ENCODE results near the gene ARHGAP24. TPM values are rescaled to one million over a fixed set of nuclear protein-coding genes. Genes with fewer than 3 reads are reported as not detected.

The ARHGAP24 gene
- total and polyA plus RNA-seq, 2 donors (not counting 3 experiments of a cell fraction or from before 2014, with no cell fraction given): 52.1 to 79.4 TPM

GRCh38 chr4:85671120-85671519, 196.2 kb downstream of the ARHGAP24 start:
- TF ChIP-seq JUN (IDR thresholded peaks at IDR 0.05; ENCODE audit: borderline replicate concordance, insufficient read depth, insufficient read length, low read depth) (no peak), FOS (IDR thresholded peaks at IDR 0.05; ENCODE audit: borderline replicate concordance, insufficient read depth, low read length) (no peak), POLR2AphosphoS5 (IDR thresholded peaks at IDR 0.05; ENCODE audit: insufficient read depth, low read depth, low read length) (no peak), POLR2A (IDR thresholded peaks at IDR 0.05; ENCODE audit: low read depth, low read length) (no peak)
- TF ChIP-seq, protein P1, sequence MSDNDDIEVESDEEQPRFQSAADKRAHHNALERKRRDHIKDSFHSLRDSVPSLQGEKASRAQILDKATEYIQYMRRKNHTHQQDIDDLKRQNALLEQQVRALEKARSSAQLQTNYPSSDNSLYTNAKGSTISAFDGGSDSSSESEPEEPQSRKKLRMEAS (IDR thresholded peaks at IDR 0.05; ENCODE audit: insufficient read depth, insufficient read length): no peak
- TF ChIP-seq, protein P2, sequence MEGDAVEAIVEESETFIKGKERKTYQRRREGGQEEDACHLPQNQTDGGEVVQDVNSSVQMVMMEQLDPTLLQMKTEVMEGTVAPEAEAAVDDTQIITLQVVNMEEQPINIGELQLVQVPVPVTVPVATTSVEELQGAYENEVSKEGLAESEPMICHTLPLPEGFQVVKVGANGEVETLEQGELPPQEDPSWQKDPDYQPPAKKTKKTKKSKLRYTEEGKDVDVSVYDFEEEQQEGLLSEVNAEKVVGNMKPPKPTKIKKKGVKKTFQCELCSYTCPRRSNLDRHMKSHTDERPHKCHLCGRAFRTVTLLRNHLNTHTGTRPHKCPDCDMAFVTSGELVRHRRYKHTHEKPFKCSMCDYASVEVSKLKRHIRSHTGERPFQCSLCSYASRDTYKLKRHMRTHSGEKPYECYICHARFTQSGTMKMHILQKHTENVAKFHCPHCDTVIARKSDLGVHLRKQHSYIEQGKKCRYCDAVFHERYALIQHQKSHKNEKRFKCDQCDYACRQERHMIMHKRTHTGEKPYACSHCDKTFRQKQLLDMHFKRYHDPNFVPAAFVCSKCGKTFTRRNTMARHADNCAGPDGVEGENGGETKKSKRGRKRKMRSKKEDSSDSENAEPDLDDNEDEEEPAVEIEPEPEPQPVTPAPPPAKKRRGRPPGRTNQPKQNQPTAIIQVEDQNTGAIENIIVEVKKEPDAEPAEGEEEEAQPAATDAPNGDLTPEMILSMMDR (IDR thresholded peaks at IDR 0.05; ENCODE audit: extremely low read depth in 1 of 2, insufficient read depth in 1 of 2, low read depth in 1 of 2, low read length in 2 of 2): no peak
- H3K4me3 ChIP-seq (replicated peaks in 1 of 3; ENCODE audit: insufficient read depth in 1 of 3, low read depth in 1 of 3, low read length in 3 of 3): no peak overlapping the region
- ChIA-PET CTCF (interaction anchor here (1.5 kb wide), 1 partner anchor 23 kb away, joined by 5 read pairs; no protein-coding TSS in a partner anchor), POLR2A (no interaction called here)
- H4K20me1 ChIP-seq (replicated peaks; ENCODE audit: control insufficient read depth, extremely low read depth, insufficient read depth, low read length): no peaks in the 10 kb centered on the region
- no TSS peak for BruUV-seq (replicated peaks)
- no peak overlapping the region for H3K27ac ChIP-seq (ENCODE audit: insufficient read depth, low read depth, low read length)
- no peaks in the 10 kb centered on the region for H3K9me1 ChIP-seq (replicated peaks; ENCODE audit: control insufficient read depth, extremely low read depth, insufficient read depth, low read length)
- no peak for FAIRE-seq
- H3K4me1 ChIP-seq (ENCODE audit: control insufficient read depth, extremely low read depth, insufficient read depth, low read length): no peaks in the 10 kb centered on the region
- no peak overlapping the region for H2AFZ ChIP-seq (ENCODE audit: low read depth, low read length)
- no peaks in the 10 kb centered on the region for H3K79me2 ChIP-seq (ENCODE audit: control insufficient read depth, insufficient read depth, low read length)
- H3K27me3 ChIP-seq (ENCODE audit: control insufficient read depth in 2 of 2, insufficient read depth in 2 of 2, low read length in 2 of 2): peaks cover 16 to 18% of the 10 kb centered on the region in 2 experiments
- intact Hi-C loops (cut with micrococcal nuclease): no loop called here
- H3K36me3 ChIP-seq (ENCODE audit: control insufficient read depth in 2 of 2, extremely low read depth in 1 of 2, insufficient read depth in 2 of 2, low read length in 2 of 2): no peaks in the 10 kb centered on the region
- no peak overlapping the region for H3K9ac ChIP-seq (replicated peaks; ENCODE audit: extremely low read depth, insufficient read depth, low read length)
- dilution Hi-C loops (cut with MboI; ENCODE audit: extremely low pct_ligation_motif_present, low sequenced_read_pairs): no loop called here
- H3K9me3 ChIP-seq (replicated peaks; ENCODE audit: control insufficient read depth, insufficient read depth, low read length): no peaks in the 10 kb centered on the region
- DNase-seq (ENCODE audit: low read depth, low spot score): no peak
- no peak overlapping the region for H3K4me2 ChIP-seq (ENCODE audit: insufficient read depth, low read length)

Measured in endothelial cell of umbilical vein (primary cell).